ENCODE results near the gene CMIP.

Gene CMIP

DNA sequence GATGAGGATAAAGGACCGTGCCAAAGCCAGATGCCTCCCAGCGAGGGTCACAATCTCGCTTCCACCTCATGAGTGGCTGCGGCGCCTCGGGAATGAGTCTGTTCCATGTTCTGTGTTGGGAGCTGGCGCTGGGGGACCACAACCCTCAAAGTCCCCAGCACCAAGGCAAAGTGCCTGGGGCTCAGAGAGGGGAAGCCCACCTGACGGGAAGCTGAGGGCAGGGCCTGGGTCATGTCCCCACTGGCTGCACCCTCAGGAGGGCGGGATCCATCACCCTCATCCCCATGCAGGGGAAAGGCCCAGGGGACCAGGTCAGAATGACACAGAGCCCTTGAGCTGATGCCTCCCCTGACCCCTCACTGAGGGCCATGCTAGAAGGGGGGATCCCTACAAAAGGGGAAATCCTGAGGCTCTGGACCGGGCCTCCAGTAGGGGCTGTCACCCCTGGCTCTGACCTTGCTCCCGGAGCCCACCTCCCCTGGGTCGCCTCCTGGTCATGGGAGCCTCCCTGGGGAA, 183.2 kb downstream of the CMIP start:
- DNase-seq, result no peak

DNA sequence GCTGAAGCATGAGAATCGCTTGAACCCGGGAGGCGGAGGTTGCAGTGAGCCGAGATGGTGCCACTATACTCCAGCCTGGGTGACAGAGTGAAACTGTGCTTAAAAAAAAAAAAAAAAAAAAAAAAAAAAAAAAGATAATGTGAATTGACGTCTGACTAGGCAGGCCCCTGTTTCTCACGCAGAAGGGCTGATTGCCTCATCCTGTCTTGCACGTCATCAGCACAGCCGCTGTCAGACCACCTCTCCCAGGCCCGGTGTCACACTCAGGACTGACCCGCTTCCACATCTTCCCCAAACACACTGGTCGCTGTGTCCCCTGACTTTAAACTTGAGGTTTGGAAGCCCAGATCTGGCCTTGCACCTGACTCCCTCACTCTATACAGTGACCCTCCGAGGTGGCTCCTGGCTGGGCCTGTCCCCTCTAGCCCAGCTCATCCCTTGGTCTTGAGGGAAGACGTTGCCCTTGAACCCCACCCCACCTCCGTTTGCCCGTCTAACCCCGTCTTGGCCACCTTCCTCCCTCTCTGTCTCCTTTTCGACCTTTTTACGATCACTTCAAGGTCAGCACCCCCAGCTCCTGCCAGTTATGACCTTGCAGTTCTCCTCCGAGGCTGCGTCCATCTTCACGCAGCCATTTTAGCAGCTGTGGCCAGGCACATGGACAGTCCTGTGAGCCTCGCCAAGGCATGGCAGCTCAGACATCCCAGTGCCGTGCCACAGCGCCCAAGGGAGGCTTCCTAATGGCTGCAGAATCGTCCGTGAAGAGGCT, 184.6 kb downstream of the CMIP start:
- DNase-seq, result no peak

DNA sequence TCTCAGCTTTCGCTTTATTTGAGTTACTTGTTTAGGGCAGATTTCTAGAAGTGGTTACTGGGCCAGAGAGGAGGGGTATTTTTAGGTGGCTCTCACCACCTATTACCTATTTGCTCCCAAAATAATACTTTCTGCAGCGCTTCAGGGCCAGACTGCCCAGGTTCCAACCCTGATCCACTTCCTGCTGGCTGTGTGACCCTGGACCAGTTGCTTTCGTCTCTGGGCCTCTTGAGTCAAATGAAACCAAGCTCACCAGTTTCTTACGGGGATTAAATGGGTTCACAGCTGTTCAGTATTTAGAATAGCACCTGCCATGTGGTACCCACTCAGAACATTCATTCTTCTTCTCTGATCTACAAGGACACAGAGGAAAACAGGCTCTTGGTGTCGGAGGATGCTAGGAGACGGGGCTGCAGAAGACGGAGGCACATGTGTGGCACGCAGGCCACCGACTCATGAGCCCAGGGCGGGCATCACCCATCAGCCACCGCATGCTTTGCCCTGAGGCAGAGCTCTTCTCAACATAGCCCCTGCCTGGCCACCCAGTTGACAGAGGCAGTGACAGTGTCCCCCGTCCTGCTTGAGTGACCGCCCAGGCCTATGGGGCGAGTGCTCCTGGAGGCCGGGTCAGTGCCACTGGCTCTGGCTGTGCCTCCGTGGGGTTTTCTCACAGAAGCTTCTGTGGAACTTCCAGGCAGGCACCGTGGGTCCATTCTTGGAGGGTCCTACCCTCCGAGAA, 185.5 kb downstream of the CMIP start:
- DNase-seq, result no peak

DNA sequence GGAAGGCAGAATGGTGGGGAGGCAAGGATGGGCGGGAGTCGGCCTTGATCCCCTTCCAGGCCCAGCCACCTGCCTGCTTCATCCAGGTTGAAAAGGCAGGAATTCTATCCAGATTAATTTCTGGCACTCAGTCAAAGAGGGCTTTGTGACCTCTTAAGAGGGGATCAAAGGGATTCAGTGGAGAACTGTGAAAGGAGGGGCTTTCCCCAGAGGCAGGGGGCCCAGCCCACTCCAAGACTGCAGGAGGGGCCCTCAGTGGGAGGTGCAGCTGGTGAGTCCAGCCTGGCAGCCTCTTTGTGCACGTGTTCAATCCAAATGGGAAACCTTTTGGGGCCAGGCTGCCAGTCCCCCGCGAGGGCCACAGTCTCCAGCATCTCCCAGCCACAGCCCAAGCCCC, 186.0 kb downstream of the CMIP start:
- no peak for DNase-seq

DNA sequence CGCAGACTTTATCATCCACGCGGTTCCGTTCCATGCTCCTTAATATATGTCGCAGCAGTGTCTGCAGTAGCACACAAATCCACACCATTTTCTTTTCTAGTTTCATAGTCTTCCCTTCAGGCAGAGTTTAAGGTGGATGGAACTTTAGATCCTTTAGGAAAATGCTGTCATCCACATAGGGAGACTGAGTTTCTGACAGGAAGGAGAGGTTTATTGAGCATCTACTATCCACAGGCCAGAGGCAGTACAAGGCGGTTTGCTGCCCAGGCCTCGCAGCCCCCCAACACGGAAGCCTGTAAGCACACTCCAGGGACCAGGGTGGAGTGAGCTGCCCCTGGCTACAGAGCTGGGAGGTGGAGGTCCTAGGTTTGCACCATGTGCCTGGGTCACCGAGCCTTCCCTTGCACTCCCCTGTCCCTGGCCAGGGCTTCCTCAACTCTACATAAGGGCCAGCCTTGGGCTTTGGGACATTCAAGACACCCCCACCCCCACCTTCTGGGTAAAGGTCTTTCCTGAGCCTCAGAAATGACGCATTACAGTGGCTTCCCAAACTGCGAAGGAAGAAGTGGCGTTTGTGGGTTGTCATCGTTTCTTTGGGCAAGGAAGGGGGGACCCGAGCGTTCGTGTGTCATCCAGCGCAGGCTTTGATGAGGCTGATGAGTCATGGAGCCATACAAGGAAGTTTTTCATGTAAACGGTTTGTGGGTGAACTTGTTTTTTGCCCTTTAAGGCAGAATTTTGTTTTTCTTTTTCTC, 188.0 kb downstream of the CMIP start:
- DNase-seq, result peak; percentile 27 to 85 (median 61)

DNA sequence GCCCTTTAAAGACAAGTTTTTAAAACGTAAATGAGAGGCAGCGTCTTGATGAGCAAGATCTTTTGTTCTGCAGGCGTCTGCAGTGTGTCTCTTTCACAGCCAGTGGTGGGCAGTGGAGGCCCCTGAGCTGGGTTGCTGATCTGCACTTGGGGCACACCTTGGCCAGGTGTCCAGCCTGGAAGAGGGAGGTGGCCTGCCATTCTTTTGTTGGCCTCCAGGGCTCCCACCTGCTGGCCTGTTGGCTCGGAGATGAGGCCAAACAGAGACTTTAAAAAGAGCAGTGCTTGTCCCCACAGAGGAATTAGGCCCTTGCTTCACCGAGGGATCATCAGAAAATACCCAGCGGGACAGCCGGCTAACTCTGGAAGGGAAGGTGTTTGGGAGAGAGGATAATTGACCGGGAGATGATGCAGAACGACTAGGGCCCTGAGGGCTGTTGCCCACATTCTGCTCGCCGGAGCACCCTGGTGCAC, 188.6 kb downstream of the CMIP start:
- no peak for DNase-seq

DNA sequence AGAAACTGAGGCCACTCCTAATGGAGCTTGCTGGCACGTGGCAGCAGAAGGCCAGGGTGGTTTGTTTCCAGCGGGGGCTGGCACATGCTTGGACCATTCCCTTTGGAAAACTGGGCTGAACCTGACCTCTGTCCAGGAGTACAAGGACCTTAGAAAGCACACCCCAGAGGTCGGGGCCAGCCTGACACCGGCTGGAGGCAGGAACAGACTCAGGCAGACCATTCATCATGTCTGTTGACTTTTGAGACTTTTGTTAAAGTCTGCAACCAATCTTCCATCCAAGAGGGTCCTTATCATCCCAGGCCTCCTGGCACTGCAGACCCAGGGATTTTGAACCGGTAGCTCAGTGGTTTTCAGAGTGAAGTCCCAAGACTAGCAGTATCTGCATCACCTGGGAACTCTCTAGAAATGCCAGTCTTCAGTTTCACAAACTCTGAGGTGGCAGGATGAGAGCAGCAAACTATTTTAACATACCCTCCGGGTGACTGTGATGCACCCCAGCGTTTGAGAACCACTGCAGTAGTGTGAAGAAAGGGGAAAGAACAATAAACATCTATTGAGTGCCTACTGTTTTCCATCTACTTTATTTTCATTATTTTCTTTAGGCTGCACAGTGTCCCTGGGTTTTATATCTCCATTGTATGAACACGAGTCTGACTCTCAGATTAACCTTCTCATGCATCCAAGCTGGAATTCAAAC, 189.2 kb downstream of the CMIP start:
- DNase-seq, result peak in 1 of 5 donors; percentile 25

DNA sequence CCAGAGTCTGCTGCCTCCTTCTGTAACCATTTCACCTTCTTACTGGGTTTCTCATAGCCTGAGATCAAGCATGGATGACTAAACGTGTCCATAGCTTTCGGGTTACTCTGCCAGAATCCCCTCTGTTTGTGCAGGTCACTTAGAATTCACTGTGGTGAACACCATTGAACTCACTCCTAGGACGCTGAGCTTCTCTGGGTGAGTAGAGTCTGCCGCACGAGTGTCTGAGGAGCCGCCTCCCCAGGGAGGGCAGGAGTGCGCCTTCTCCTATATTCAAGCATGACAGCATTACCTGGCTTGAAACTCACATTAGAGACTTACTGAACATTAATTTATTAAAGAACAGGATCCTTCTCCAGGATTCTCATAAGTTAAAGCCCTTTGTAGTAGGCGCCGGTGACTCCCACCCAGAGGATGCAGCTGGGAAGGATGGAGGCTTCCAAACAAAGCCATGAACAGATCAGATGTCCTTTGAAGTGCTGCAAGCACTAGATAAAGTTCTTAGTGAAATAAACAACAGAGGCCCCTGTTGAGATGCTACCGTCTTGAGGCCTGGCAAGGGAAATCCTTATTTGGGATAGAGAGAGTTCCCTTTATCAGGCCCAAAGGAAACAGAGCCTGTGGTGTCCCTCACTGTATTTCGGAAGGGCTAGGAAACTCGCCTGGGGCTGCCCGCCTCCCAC, 189.9 kb downstream of the CMIP start:
- DNase-seq, result no peak

DNA sequence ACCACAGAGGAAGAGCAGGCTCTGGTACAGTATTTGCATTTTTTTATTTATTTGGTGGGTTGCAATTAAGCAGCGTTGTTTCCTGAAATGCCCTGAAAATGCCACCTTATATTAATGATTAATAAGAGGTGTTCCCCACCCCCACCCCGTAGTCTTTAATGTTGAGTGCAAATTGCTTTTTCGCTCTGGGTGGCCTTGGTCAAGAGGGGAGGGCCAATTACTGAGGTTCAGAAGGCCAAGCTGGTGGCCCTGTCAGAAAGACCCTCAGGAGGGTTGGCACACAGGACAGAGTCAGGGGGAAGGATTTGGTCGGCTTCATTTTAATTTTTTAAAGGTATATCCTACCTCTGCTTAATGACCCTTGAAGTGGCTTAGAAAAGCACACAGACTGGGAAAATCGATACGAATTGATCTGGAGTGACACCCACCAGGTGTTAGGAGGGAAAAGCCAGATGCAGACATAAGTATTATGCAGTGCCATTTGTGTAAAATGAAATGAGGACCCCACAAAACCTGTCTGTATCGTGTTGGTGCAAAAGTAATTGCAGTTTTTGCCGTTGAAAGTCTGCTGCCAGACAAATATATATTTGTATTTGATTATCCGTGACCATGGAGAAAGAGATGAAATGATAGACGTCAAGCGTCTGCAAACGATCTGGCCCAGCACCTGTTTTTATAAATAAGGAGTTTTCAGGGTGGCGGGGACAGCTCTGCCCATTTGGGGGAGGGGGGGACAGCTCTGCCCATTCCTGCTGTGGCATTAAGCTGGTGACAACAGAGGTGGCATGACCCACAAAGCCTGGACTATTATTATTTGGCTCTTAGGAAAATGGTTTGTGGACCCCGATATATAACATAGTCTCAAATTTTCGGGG, 190.7 kb downstream of the CMIP start:
- DNase-seq, result no peak

DNA sequence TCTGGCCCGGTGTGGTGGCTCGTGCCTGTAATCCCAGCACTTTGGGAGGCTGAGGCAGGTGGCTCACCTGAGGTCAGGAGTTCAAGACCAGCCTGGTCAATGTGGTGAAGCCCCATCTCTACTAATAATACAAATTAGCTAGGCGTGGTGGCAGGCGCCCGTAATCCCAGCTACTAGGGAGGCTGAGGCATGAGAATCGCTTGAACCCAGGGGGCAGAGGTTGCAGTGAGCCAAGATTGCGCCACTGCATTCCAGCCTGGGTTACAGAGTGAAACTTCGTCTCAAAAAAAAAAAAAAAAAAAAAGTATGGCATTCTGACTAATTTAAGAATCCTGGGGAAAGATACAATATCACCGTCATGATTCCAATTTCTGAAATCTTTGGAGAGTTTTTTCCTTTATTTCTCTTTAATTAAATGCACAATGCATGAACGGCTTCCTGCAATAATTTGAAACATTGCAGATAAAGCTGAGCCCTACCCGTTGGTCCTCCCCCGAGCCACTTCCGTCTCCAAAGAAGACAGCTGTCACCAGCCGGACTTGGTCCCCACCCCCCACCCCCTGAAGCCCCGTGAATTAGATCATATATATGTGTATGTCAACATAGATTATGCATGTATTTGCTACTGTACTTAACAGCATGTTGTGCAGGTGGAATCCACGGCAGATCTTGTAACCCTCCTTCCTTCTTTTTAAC, 191.8 kb downstream of the CMIP start:
- DNase-seq, result no peak

DNA sequence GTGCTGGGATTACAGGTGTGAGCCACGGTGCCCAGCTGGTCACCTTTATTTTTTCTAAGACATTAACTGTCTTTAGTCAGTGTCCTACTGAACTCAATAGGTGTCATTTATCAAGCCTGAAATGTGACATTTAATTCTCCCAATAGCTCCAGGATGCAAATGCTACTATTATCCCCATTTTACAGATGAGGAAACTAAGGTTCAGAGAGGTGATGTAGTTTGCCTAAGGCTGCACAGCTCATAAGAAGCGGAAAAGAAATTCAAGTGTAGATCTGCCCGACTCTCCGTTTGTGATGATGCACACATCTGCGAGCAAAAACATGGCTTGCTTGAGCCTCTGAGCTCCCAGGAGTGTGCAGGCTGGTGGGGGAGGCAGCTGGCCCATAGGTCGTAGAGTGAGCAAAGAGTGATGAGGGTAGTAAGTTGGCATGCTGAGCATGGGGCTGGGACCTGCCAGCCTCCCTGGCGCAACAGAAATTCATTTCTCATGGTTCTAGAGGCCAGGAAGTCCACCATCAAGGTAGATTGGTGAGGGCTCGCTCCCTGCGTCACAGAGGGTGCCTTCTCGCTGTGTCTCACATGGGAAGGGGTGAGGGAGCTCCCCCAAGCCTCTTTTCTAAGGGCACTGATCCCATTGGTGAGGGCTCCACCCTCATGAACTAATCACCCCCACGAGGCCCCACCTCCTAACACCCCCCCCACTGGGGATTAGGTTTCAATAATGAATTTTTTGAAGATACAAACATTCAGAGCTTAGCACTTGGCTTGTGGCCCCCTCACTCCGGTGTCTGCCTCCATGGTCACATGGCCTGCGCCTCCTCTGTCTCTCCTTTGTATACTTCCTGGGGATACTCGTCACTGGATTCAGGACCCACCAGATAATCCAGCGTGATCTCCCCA, 193.0 kb downstream of the CMIP start:
- no peak for DNase-seq

DNA sequence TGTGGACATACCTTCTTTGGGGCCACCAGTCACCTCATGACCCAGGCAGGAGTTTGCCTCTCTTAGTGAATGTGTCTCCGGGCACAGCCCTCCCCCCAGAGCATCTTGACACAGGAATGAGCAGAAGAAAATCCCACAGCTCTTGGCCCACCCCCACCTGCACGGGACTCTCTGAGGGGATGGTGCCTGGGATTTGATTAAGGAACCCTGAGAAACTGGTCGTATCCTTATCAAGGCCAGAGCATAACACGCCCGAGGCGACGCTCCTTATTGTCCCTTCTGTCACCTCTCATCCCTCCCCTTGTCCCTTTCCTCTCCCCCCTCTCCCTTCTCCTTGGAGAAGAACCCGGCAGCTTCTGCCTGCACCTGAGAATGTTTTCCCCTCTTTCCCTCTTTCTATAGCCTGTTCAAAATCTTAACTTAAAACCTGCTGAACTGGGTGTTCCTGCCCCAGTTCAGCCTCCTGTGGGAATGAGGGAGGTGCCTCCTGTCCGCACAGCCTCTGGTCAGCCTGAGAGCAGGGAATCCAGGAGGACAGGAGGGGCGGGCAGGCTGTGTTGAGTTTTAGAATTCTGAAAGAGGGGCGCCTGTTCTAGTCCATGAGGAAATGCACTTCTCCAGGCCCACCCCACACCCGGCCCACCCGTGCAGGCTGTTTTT, 193.8 kb downstream of the CMIP start:
- no peak for DNase-seq

DNA sequence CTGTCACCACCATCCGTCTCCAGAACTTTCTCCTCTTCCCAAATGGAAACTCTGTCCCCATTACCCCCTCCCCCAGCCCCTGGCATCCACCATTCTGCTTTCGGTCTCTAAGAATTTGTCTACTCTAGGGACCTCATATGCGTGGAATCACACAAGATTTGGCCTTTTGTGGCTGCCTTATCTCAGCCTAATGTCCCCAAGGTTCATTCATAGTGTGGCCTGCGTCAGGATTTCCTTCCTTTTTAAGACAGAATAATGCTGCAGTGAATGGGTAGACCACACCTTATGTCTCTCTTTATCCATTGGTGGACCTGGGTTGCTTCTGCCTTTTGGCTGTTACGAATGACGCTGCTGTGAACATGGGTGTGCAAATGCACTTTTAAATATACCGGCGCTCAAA, 194.7 kb downstream of the CMIP start:
- no peak for DNase-seq

DNA sequence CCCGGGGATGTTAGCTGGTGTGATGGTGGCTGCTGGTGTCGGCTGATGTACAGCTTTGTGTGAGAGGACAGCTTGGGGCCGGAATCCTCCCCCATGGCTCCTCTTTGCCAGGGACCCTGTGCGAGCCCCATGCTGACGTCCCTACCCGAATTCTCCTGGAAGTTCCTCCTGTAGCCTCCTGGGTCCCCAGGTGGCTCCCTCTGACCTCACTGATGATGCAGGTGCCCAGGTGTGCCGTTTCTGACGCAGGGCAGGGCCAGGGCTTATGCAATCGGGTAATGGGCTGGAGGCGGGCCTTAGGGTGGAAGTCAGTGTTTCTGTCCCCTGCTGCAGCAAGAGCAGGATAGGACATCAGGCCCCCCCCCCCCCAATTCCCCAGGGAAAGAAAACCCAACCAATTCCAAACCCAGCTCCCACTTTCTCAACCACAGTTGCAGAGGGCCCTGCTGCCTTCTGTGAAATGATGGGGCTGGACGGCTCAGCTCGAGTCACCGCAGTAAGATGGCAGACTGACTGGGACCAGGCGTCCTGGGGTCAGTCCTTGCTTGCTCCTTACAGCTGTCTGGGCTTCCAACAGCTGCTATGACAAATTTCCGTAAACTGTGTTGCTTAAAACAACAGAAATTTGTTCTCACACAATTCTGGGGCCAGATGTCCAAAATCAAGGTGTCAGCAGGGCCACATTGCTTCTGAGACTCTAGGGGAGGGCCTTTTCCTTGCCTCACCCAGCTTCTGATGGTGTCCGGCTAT, 195.5 kb downstream of the CMIP start:
- no peak for DNase-seq

DNA sequence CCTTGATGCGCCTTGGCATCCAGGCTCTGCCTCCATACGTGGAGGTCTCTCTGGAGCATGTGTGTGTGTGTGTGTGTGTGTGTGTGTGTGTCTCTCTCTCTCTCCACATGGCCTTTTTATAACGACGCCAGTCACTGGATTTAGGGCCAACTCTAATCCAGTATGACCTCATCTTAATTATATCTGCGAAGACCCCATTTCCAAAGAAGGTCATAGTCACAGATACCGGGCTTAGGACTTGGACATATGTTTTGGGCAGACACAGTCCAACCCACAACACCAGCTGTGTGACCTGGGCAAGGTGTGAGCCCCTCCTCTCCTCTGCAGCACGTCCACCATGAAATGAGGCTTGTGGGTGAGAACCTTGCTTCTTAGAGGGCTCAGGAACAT, 196.1 kb downstream of the CMIP start:
- DNase-seq, result no peak

DNA sequence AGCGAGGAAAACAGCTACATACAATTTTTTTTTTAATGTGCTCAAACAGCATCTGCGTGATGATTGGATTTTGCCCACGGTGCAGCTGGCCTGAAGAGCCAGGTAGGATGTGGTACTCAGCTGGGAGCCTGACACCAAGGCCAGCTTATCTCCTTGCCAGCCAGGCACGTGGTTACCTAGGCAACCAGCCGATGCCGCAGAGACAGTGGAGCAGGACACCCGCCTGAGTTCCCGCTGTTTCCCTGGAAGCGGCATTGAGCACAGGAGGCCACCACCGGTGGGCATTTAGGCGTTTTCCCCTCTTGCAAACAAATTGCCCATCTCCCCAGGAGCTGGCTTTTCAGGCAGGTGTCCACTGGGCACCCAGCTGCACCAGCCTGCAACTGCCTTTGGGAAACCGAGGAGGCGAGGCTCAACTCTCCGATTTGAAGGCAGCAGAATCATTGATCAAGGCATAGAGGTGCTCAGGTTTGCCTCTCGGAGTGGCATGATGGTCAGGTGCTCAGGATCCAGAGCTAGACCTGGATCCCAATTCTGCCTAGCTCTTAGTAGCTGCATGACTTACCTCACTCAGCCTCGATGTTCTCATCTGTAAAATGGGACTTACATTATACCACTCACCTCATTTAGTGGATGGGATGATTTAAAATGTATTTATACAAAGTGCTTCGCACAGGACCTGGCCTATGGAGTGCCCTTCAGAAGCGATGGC, 196.9 kb downstream of the CMIP start:
- DNase-seq, result no peak

DNA sequence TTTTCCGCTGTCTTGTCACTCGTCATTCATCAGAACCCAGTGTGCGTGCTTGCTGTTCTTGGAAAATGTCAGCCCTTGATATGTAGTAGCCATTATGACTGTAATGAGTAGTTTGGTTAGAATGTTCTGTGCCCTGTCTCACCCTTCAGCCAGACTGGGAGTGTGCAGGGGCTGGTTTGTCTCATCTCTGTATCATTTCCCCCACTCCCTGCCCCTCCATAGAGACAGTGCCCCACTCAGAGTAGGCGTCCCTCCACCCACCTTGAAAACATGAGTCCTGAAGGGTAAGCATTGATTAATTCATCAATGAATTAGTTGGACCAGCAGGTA, 197.5 kb downstream of the CMIP start:
- DNase-seq, result no peak

All from T-helper 1 cell (primary cell).